Activated CD8-positive, alpha-beta T cell treated with anti-CD3 and anti-CD28 coated beads, Interleukin-2, amount 10 ng/mL, durations not matched to agents 7 days and 5 days (primary cell): ENCODE data around the gene GPR132. TPM values are rescaled to one million over a fixed set of nuclear protein-coding genes. Genes with fewer than 3 reads are reported as not detected.
A peak's percentile ranks its signal among the peaks of the same experiment; 100 is the strongest.

ENCODE experiments used
- ATAC-seq: fragments of 150-1000 bp; cut with Tn5 transposase; one replicate; pipeline ENCODE4 v1.10.0; 2021; ENCODE audit warnings: moderate library complexity
- CTCF ChIA-PET: fragments of 350-600 bp; sonication (Branson Sonifier 250); formaldehyde crosslinking; loops from one replicate; lab custom pipeline; 2021; ENCODE audit warnings: antibody characterized with exemption; lab: Charles Lee
- POLR2A ChIA-PET: fragments of 350-600 bp; sonication (Branson Sonifier 250); formaldehyde crosslinking; loops from one replicate; lab custom pipeline; 2021; ENCODE audit warnings: antibody characterized with exemption; lab: Charles Lee
- DNase-seq: peaks from one replicate; pipeline ENCODE4 v3.0.0-alpha.2; 2020
- H3K27ac Mint-ChIP-seq: one replicate; pipeline ENCODE4 v1.8.0; 2021; ENCODE audit warnings: mild to moderate bottlenecking, mixed read lengths
- H3K27me3 Mint-ChIP-seq: one replicate; pipeline ENCODE4 v1.8.0; 2021; ENCODE audit warnings: low read depth, mixed read lengths
- H3K36me3 Mint-ChIP-seq: one replicate; pipeline ENCODE4 v1.8.0; 2021; ENCODE audit warnings: low read depth, mixed read lengths
- H3K4me1 Mint-ChIP-seq: one replicate; pipeline ENCODE4 v1.8.0; 2021; ENCODE audit warnings: low read depth, mixed read lengths
- H3K4me3 Mint-ChIP-seq: one replicate; pipeline ENCODE4 v1.8.0; 2021; ENCODE audit warnings: mild to moderate bottlenecking, mixed read lengths
- H3K9me3 Mint-ChIP-seq: one replicate; pipeline ENCODE4 v1.8.0; 2022; ENCODE audit warnings: mixed read lengths; ENCODE audit not compliant: insufficient read depth
- total RNA-seq, 2 experiments: library from RNA; stranded (reverse); gene quantifications; one replicate each; pipeline ENCODE4 v1.2.3, GENCODE V29; 2021

Gene GPR132
- total RNA-seq, 2 experiments from 2014 or later, result 35.7 to 40.4 TPM

DNA sequence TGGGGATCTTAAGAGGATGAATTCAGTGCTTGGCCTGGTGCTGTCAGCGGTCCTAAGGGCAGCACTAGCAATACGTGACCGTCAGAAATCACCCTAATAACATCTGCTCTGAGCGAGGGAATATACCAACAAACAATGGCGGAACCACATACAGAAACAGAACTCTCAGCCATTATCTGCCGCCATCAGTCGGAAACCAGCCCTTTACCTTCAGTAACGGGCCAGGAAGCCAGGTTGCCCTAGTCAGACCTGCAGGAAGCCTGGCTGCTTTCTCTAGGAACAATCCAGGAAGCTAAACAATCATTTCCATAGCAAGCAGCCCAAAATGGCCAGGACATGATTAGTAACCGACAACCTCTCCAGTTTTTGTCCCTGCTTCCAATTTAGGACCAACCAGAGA lies 50.0 kb downstream of the GPR132 start:
- Mint-ChIP-seq H3K4me3 (peak overlapping the region; percentile 3), H3K27ac (peak overlapping the region; percentile 17), H3K27me3 (no peaks in the 10 kb centered on the region), H3K9me3 (no peaks in the 10 kb centered on the region), H3K36me3 (peaks cover 65% of the 10 kb centered on the region), H3K4me1 (peaks cover 64% of the 10 kb centered on the region)
- ChIA-PET POLR2A (interaction anchor here (1.0 to 1.3 kb wide), 2 partner anchors 9 to 20 kb away, joined by 3 read pairs; no protein-coding TSS in a partner anchor), CTCF (interaction anchor here (1.6 kb wide), 2 partner anchors 31 to 72 kb away, joined by 3 to 6 read pairs; no protein-coding TSS in a partner anchor)
- ATAC-seq (no peak), DNase-seq (no peak)

DNA sequence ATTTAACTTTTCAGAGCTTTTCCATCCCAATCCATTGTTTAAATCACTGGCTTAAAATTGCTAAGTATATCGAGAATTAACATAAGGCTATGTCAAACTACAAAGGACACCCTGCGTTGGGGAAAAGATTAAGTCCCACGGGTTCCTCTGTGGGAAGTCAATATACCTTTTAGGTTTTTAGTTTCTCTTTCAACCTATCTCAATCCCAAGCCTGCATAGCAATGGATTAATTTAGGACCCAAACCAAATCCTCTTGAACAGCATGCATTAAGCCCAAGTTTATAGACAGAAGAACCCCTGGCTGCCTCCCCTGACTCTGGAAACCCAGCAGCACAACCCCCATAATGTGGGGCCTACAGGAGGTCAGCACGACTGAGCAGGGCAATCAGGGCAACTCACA lies 50.6 kb downstream of the GPR132 start:
- POLR2A ChIA-PET, result interaction anchor here (1.3 kb wide), 1 partner anchor 9 kb away, joined by 3 read pairs; no protein-coding TSS in a partner anchor
- CTCF ChIA-PET, result no interaction called here
- H3K4me1 Mint-ChIP-seq, result peaks cover 62% of the 10 kb centered on the region

GRCh38 chr14:105014032-105014431 lies 51.2 kb downstream of the GPR132 start:
- POLR2A ChIA-PET, result interaction anchor here (1.3 kb wide), 1 partner anchor 8 kb away, joined by 3 read pairs; no protein-coding TSS in a partner anchor
- no peaks in the 10 kb centered on the region for H3K27me3 Mint-ChIP-seq
- H3K4me1 Mint-ChIP-seq, result peaks cover 56% of the 10 kb centered on the region
- H3K9me3 Mint-ChIP-seq, result no peaks in the 10 kb centered on the region
- no peak for DNase-seq
- H3K36me3 Mint-ChIP-seq, result peaks cover 59% of the 10 kb centered on the region
- no peak overlapping the region for H3K4me3 Mint-ChIP-seq
- no peak overlapping the region for H3K27ac Mint-ChIP-seq
- no peak for ATAC-seq
- CTCF ChIA-PET, result no interaction called here

More for the DNA sequence above, 50.6 kb downstream of the GPR132 start:
- ATAC-seq, result no peak
- Mint-ChIP-seq H3K27ac (no peak overlapping the region), H3K27me3 (no peaks in the 10 kb centered on the region), H3K36me3 (peaks cover 64% of the 10 kb centered on the region), H3K4me3 (no peak overlapping the region), H3K9me3 (no peaks in the 10 kb centered on the region)
- DNase-seq, result no peak

GRCh38 chr14:105013150-105013785 lies 52.0 kb downstream of the GPR132 start:
- Mint-ChIP-seq H3K36me3 (peaks cover 52% of the 10 kb centered on the region), H3K27me3 (no peaks in the 10 kb centered on the region), H3K27ac (peak overlapping the region; percentile 26), H3K4me1 (peaks cover 49% of the 10 kb centered on the region), H3K9me3 (no peaks in the 10 kb centered on the region), H3K4me3 (no peak overlapping the region)
- POLR2A ChIA-PET, result no interaction called here
- no peak for DNase-seq
- CTCF ChIA-PET, result interaction anchor here (1.5 kb wide), 1 partner anchor 12 kb away, joined by 3 read pairs; no protein-coding TSS in a partner anchor
- no peak for ATAC-seq

GRCh38 chr14:105012171-105012985 lies 52.9 kb downstream of the GPR132 start:
- ATAC-seq (no peak), DNase-seq (no peak)
- H3K4me3 Mint-ChIP-seq, result no peak overlapping the region
- H3K27ac Mint-ChIP-seq, result no peak overlapping the region
- H3K27me3 Mint-ChIP-seq, result no peaks in the 10 kb centered on the region
- ChIA-PET CTCF (interaction anchor here (1.5 kb wide), 1 partner anchor 13 kb away, joined by 3 read pairs; no protein-coding TSS in a partner anchor), POLR2A (interaction anchor here (1.0 kb wide), 1 partner anchor 13 kb away, joined by 3 read pairs; no protein-coding TSS in a partner anchor)
- peaks cover 51% of the 10 kb centered on the region for H3K36me3 Mint-ChIP-seq
- no peaks in the 10 kb centered on the region for H3K9me3 Mint-ChIP-seq
- peaks cover 42% of the 10 kb centered on the region for H3K4me1 Mint-ChIP-seq

DNA sequence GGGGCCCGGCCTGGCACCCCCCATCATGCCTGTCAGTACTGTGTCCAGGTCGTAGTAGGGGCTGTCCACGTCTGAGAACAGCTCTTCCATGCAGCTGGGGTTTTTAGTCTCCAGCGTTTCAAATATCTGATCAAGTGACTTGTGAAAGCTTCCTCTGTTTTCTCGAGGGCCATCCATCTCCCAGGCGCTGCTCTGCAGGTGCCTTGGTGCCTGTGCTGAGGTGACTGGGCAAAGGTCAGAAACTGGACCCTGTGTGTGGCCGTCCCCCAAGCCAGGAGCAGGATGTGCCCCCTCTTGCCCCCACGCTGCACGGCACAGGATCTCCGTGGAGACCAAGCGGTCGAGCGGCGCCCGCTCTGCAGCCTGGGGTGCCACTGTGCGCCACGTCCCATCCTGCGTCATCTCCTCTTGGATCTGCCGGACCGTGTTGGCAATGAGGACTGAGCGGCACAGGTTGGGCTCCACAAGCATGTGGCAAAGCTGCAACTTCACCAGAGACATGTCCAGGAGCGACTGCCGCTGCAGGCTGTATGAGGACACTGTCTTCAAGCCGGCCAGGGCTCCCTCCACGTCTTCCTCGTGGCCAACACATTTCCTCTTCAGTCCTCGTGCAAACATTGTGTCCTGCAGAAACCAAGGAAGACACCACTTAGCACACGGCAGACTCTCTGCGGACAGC lies 53.8 kb downstream of the GPR132 start:
- peaks cover 52% of the 10 kb centered on the region for H3K36me3 Mint-ChIP-seq
- DNase-seq (no peak), ATAC-seq (no peak)
- CTCF ChIA-PET, result interaction anchor here (1.5 kb wide), 1 partner anchor 13 kb away, joined by 3 read pairs; no protein-coding TSS in a partner anchor
- H3K4me1 Mint-ChIP-seq, result peaks cover 34% of the 10 kb centered on the region
- H3K27ac Mint-ChIP-seq, result no peak overlapping the region
- POLR2A ChIA-PET, result interaction anchor here (1.0 to 1.4 kb wide), 2 partner anchors 10 to 12 kb away, joined by 3 read pairs; partner anchors contain the start of gene CDCA4
- no peak overlapping the region for H3K4me3 Mint-ChIP-seq
- H3K9me3 Mint-ChIP-seq, result no peaks in the 10 kb centered on the region
- H3K27me3 Mint-ChIP-seq, result no peaks in the 10 kb centered on the region

GRCh38 chr14:105010891-105011291 lies 54.3 kb downstream of the GPR132 start:
- CTCF ChIA-PET, result no interaction called here
- peaks cover 29% of the 10 kb centered on the region for H3K4me1 Mint-ChIP-seq
- H3K9me3 Mint-ChIP-seq, result no peaks in the 10 kb centered on the region
- DNase-seq, result no peak
- H3K27ac Mint-ChIP-seq, result no peak overlapping the region
- peaks cover 49% of the 10 kb centered on the region for H3K36me3 Mint-ChIP-seq
- no peak for ATAC-seq
- H3K4me3 Mint-ChIP-seq, result no peak overlapping the region
- no peaks in the 10 kb centered on the region for H3K27me3 Mint-ChIP-seq
- POLR2A ChIA-PET, result interaction anchor here (1.4 kb wide), 1 partner anchor 10 kb away, joined by 3 read pairs; the partner anchor contains the start of gene CDCA4

- Mint-ChIP-seq H3K4me1 (peaks cover 21% of the 10 kb centered on the region), H3K4me3 (no peak overlapping the region), H3K36me3 (peaks cover 44% of the 10 kb centered on the region), H3K27me3 (no peaks in the 10 kb centered on the region), H3K27ac (no peak overlapping the region), H3K9me3 (no peaks in the 10 kb centered on the region)
- ATAC-seq (no peak), DNase-seq (no peak)
- ChIA-PET POLR2A (interaction anchor here (1.4 kb wide), 1 partner anchor 11 kb away, joined by 3 read pairs; the partner anchor contains the start of gene CDCA4), CTCF (no interaction called here)
Measured at GRCh38 chr14:105010106-105010505, 55.1 kb downstream of the GPR132 start.

DNA sequence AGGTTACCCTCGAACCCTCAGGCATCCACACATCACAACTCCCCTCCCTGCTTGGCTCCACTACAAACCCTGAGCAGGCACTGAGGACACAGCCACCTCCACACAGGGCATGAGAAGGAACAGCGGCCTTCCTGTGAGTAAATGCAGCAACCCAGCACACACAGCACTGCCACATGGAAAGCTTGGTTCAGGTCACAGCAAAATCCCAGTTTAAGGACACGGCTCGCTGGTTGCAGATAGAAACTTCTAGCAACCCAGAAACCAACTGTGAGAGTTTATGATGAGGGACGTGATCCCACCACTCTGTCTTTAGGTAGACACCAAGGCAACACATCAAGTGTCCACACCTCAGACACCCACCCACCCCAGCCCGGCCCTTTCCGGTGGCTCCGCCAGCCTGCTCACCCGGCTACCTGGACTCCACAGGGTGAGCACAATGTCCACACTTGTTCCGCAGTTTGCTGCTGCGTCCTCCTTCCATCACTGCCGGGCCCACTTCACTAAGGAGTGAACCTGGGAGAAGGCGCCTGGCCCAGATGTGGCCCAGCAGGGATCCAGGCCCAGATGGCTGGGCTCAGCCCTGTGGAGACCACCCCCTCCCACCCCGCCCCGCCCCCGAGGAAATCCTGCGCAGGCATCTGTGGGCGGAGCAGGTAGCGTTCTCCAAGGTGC lies 57.5 kb downstream of the GPR132 start:
- peaks cover 6% of the 10 kb centered on the region for H3K4me1 Mint-ChIP-seq
- ATAC-seq, result no peak
- H3K27ac Mint-ChIP-seq, result no peak overlapping the region
- no peak for DNase-seq
- H3K27me3 Mint-ChIP-seq, result no peaks in the 10 kb centered on the region
- H3K9me3 Mint-ChIP-seq, result no peaks in the 10 kb centered on the region
- ChIA-PET POLR2A (no interaction called here), CTCF (no interaction called here)
- H3K4me3 Mint-ChIP-seq, result no peak overlapping the region
- peaks cover 36% of the 10 kb centered on the region for H3K36me3 Mint-ChIP-seq

- Mint-ChIP-seq H3K27ac (no peak overlapping the region), H3K4me1 (no peaks in the 10 kb centered on the region), H3K36me3 (peaks cover 31% of the 10 kb centered on the region), H3K27me3 (no peaks in the 10 kb centered on the region), H3K4me3 (no peak overlapping the region), H3K9me3 (no peaks in the 10 kb centered on the region)
- POLR2A ChIA-PET, result no interaction called here
- DNase-seq (no peak), ATAC-seq (no peak)
- CTCF ChIA-PET, result no interaction called here
Measured at GRCh38 chr14:105006831-105007592, 58.2 kb downstream of the GPR132 start.
